Measurements from ENCODE around the gene ADARB1.

Gene ADARB1

GRCh38 chr21:45263534-45263933 is 189.2 kb downstream of the ADARB1 start:
- H3K27me3 ChIP-seq (replicated peaks; ENCODE audit: control insufficient read depth, insufficient read depth, low read length) = peaks cover 10% of the 10 kb centered on the region
- H3K4me1 ChIP-seq (ENCODE audit: control insufficient read depth, insufficient read depth, low read length) = no peaks in the 10 kb centered on the region
- peaks cover 45% of the 10 kb centered on the region for H3K36me3 ChIP-seq (ENCODE audit: control insufficient read depth, insufficient read depth, low read length, severe bottlenecking)
- no peak for DNase-seq (ENCODE audit: low read depth)
- no peak overlapping the region for H3K9ac ChIP-seq (ENCODE audit: low read length)
- H3K9me3 ChIP-seq (ENCODE audit: control insufficient read depth, low read length) = no peaks in the 10 kb centered on the region
- H3K4me3 ChIP-seq (ENCODE audit: low read length) = no peak overlapping the region

- H3K4me1 ChIP-seq (ENCODE audit: control insufficient read depth, insufficient read depth, low read length) = no peaks in the 10 kb centered on the region
- no peak overlapping the region for H3K9ac ChIP-seq (ENCODE audit: low read length)
- peaks cover 2% of the 10 kb centered on the region for H3K27me3 ChIP-seq (replicated peaks; ENCODE audit: control insufficient read depth, insufficient read depth, low read length)
- no peak for DNase-seq (ENCODE audit: low read depth)
- H3K9me3 ChIP-seq (ENCODE audit: control insufficient read depth, low read length) = no peaks in the 10 kb centered on the region
- no peak overlapping the region for H3K4me3 ChIP-seq (ENCODE audit: low read length)
- H3K36me3 ChIP-seq (ENCODE audit: control insufficient read depth, insufficient read depth, low read length, severe bottlenecking) = peaks cover 45% of the 10 kb centered on the region
These were observed 189.9 kb downstream of the ADARB1 start for GRCh38 chr21:45264146-45264911.

- Histone ChIP-seq H3K9ac (ENCODE audit: low read length) (no peak overlapping the region), H3K4me1 (ENCODE audit: control insufficient read depth, insufficient read depth, low read length) (no peaks in the 10 kb centered on the region), H3K9me3 (ENCODE audit: control insufficient read depth, low read length) (no peaks in the 10 kb centered on the region), H3K36me3 (ENCODE audit: control insufficient read depth, insufficient read depth, low read length, severe bottlenecking) (peaks cover 50% of the 10 kb centered on the region), H3K4me3 (ENCODE audit: low read length) (no peak overlapping the region), H3K27me3 (replicated peaks; ENCODE audit: control insufficient read depth, insufficient read depth, low read length) (no peaks in the 10 kb centered on the region)
- no peak for DNase-seq (ENCODE audit: low read depth)
These were observed 190.6 kb downstream of the ADARB1 start for GRCh38 chr21:45264912-45265515.

GRCh38 chr21:45265721-45266517 is 191.5 kb downstream of the ADARB1 start:
- Histone ChIP-seq H3K4me1 (ENCODE audit: control insufficient read depth, insufficient read depth, low read length) (no peaks in the 10 kb centered on the region), H3K36me3 (ENCODE audit: control insufficient read depth, insufficient read depth, low read length, severe bottlenecking) (peaks cover 59% of the 10 kb centered on the region), H3K9me3 (ENCODE audit: control insufficient read depth, low read length) (no peaks in the 10 kb centered on the region), H3K4me3 (ENCODE audit: low read length) (no peak overlapping the region), H3K9ac (ENCODE audit: low read length) (no peak overlapping the region), H3K27me3 (replicated peaks; ENCODE audit: control insufficient read depth, insufficient read depth, low read length) (no peaks in the 10 kb centered on the region)
- no peak for DNase-seq (ENCODE audit: low read depth)

- no peaks in the 10 kb centered on the region for H3K4me1 ChIP-seq (ENCODE audit: control insufficient read depth, insufficient read depth, low read length)
- no peak overlapping the region for H3K9ac ChIP-seq (ENCODE audit: low read length)
- H3K27me3 ChIP-seq (replicated peaks; ENCODE audit: control insufficient read depth, insufficient read depth, low read length) = no peaks in the 10 kb centered on the region
- no peak overlapping the region for H3K4me3 ChIP-seq (ENCODE audit: low read length)
- H3K36me3 ChIP-seq (ENCODE audit: control insufficient read depth, insufficient read depth, low read length, severe bottlenecking) = peaks cover 68% of the 10 kb centered on the region
- no peak for DNase-seq (ENCODE audit: low read depth)
- H3K9me3 ChIP-seq (ENCODE audit: control insufficient read depth, low read length) = peaks cover 4% of the 10 kb centered on the region
These were observed 192.4 kb downstream of the ADARB1 start for GRCh38 chr21:45266518-45267389.

GRCh38 chr21:45267390-45267760 is 193.0 kb downstream of the ADARB1 start:
- H3K4me1 ChIP-seq (ENCODE audit: control insufficient read depth, insufficient read depth, low read length) = no peaks in the 10 kb centered on the region
- H3K27me3 ChIP-seq (replicated peaks; ENCODE audit: control insufficient read depth, insufficient read depth, low read length) = no peaks in the 10 kb centered on the region
- peaks cover 74% of the 10 kb centered on the region for H3K36me3 ChIP-seq (ENCODE audit: control insufficient read depth, insufficient read depth, low read length, severe bottlenecking)
- no peak overlapping the region for H3K9ac ChIP-seq (ENCODE audit: low read length)
- peaks cover 6% of the 10 kb centered on the region for H3K9me3 ChIP-seq (ENCODE audit: control insufficient read depth, low read length)
- DNase-seq (ENCODE audit: low read depth) = no peak
- H3K4me3 ChIP-seq (ENCODE audit: low read length) = no peak overlapping the region

GRCh38 chr21:45269861-45270260 is 195.5 kb downstream of the ADARB1 start:
- H3K4me3 ChIP-seq (ENCODE audit: low read length) = no peak overlapping the region
- no peak overlapping the region for H3K9ac ChIP-seq (ENCODE audit: low read length)
- peaks cover 6% of the 10 kb centered on the region for H3K9me3 ChIP-seq (ENCODE audit: control insufficient read depth, low read length)
- no peak for DNase-seq (ENCODE audit: low read depth)
- H3K4me1 ChIP-seq (ENCODE audit: control insufficient read depth, insufficient read depth, low read length) = no peaks in the 10 kb centered on the region
- H3K36me3 ChIP-seq (ENCODE audit: control insufficient read depth, insufficient read depth, low read length, severe bottlenecking) = peaks cover 73% of the 10 kb centered on the region
- H3K27me3 ChIP-seq (replicated peaks; ENCODE audit: control insufficient read depth, insufficient read depth, low read length) = no peaks in the 10 kb centered on the region

GRCh38 chr21:45270306-45270821 is 196.0 kb downstream of the ADARB1 start:
- peaks cover 72% of the 10 kb centered on the region for H3K36me3 ChIP-seq (ENCODE audit: control insufficient read depth, insufficient read depth, low read length, severe bottlenecking)
- no peaks in the 10 kb centered on the region for H3K4me1 ChIP-seq (ENCODE audit: control insufficient read depth, insufficient read depth, low read length)
- H3K9ac ChIP-seq (ENCODE audit: low read length) = no peak overlapping the region
- H3K4me3 ChIP-seq (ENCODE audit: low read length) = no peak overlapping the region
- DNase-seq (ENCODE audit: low read depth) = no peak
- H3K9me3 ChIP-seq (ENCODE audit: control insufficient read depth, low read length) = peaks cover 6% of the 10 kb centered on the region
- H3K27me3 ChIP-seq (replicated peaks; ENCODE audit: control insufficient read depth, insufficient read depth, low read length) = no peaks in the 10 kb centered on the region
